LNCaP clone FGC (cell line): ENCODE measurements around the gene S100P.

Source experiments
- DNase-seq: peaks from one replicate; pipeline ENCODE4 v3.0.0-alpha.2; 2011; ENCODE audit warnings: low read depth
- H3K4me3 ChIP-seq: 2 replicates; pipeline ENCODE4 v1.5.1; 2011; ENCODE audit warnings: mild to moderate bottlenecking, low read depth, low read length, control low read depth
- TF ChIP-seq, protein P1 (sequence below): IDR thresholded peaks from 2 replicates; pipeline ENCODE4 v1.5.1; 2012; ENCODE audit warnings: mild to moderate bottlenecking; ENCODE audit not compliant: control insufficient read depth, insufficient read depth; ENCODE audit errors: extremely low read depth

S100P gene

GRCh38 chr4:6684656-6685055 lies 9.0 kb upstream of the S100P start:
- H3K4me3 ChIP-seq: no peak overlapping the region
- no peak for DNase-seq
- TF ChIP-seq, protein P1, sequence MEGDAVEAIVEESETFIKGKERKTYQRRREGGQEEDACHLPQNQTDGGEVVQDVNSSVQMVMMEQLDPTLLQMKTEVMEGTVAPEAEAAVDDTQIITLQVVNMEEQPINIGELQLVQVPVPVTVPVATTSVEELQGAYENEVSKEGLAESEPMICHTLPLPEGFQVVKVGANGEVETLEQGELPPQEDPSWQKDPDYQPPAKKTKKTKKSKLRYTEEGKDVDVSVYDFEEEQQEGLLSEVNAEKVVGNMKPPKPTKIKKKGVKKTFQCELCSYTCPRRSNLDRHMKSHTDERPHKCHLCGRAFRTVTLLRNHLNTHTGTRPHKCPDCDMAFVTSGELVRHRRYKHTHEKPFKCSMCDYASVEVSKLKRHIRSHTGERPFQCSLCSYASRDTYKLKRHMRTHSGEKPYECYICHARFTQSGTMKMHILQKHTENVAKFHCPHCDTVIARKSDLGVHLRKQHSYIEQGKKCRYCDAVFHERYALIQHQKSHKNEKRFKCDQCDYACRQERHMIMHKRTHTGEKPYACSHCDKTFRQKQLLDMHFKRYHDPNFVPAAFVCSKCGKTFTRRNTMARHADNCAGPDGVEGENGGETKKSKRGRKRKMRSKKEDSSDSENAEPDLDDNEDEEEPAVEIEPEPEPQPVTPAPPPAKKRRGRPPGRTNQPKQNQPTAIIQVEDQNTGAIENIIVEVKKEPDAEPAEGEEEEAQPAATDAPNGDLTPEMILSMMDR: no peak

DNA sequence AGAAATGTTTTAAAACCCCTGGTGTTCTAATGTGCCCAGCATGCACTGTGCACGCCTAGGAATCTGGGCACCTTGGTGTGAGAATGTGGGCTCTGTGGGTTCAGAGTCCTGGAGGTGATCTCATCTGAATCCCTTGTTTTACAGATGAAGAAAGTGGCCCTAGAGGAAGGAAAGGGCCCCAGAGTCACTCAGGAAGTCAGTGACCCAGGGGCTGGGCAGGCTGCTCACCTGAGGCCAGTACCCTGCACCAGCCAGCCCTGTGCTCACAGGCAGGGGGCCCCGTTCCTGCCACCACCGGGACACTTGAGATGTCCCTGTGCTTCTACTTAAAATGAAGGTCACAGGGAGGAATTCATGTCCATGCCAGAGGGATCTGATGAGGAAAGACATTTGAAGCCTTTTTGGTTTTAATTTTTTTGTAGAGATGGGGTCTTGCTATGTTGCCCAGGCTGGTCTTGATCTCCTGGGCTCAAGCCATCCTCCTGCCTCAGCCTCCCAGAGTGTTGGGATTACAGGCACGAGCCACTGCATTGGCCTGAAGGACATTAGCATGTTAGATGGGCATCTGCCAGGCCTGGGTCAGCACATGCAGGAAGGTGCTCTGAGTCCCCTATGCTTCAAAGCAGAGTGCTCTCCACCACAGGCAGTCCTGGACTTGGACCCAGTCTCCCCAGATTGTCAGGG lies 7.4 kb upstream of the S100P start:
- TF ChIP-seq, protein P1: no peak
- no peak overlapping the region for H3K4me3 ChIP-seq
- DNase-seq: no peak

DNA sequence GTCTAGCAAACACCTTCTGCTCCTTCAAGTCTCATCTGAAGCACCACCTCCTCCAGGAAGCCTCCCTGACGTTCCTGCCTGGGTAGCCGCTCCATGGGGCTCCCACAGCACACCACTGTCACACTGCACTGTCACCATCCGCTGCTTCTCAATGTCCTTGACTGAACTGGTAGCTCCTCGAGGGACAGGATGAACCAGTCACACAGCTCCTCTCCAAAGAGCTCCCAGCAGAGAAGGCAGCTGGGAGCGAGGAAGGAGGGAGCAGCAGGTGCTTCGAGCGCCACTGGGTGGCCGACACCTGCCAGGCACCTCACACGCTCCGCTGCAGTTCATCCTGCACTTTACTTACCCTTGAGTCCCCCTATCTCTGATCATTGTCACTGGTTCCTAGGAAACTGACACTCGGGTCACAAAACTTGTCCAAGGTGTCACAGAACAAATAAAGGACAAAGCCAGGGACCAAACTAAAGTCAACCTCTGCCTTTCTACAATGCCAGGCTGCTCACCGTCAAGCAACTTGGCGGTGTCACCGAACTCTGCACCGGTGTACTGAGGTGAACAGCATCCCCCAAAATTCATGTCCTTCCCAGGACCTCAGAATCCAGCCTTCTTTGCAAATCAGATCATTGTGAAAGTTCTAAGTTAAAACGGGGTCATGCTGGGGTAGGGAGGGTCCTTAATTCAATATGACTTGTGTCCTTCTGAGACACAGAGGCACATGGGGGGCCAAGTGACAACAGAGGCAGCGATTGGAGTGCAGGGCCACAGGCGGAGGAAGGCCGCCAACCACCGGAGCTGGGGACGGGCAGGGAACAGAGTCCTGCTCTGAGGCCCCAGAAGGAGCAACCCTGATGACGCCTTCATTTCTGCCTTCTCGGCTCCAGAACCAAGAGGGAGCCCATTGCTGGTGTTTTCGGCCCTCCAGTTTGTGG lies 5.5 kb upstream of the S100P start:
- peak; percentile 92 for DNase-seq
- no peak overlapping the region for H3K4me3 ChIP-seq

GRCh38 chr4:6688879-6689505 lies 4.7 kb upstream of the S100P start:
- no peak for DNase-seq
- TF ChIP-seq, protein P1: no peak
- no peak overlapping the region for H3K4me3 ChIP-seq

More for the DNA sequence above, 5.5 kb upstream of the S100P start:
- TF ChIP-seq, protein P1: peak; percentile 47

GRCh38 chr4:6689506-6689960 lies 4.1 kb upstream of the S100P start:
- TF ChIP-seq, protein P1: no peak
- no peak overlapping the region for H3K4me3 ChIP-seq
- DNase-seq: no peak

DNA sequence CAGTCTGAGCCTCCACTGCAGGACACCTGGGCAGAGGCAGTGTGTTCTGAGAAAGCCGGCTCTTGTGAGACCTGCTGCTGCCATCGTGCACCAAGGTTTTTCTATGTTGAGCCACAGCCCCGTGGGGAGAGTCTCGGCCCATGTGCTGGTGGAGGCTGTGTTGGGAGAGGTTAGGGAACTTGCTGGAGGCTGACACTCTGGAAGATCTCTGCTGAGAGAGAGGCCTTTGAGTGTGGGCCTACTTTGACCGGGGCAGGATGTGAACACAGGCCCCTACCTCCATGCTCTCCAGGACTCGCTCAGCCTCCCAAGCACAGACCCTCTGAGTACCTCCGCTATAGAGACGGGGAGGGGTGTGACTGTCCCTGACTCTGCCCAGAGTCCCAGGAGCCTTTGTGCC lies 1.3 kb upstream of the S100P start:
- TF ChIP-seq, protein P1: no peak
- no peak for DNase-seq
- no peak overlapping the region for H3K4me3 ChIP-seq
